Measurements from ENCODE around the gene HOXA11. TPM values are rescaled to one million over a fixed set of nuclear protein-coding genes. Genes with fewer than 3 reads are reported as not detected.
A peak's percentile ranks its signal among the peaks of the same experiment; 100 is the strongest.

HOXA11 gene
- total RNA-seq, 1 donor from 2014 or later, result not detected

- peak; percentile 14 for DNase-seq (ENCODE audit: low spot score)
- ATAC-seq, result no peak
These were observed 46.6 kb downstream of the HOXA11 start for GRCh38 chr7:27138472-27138871.

DNA sequence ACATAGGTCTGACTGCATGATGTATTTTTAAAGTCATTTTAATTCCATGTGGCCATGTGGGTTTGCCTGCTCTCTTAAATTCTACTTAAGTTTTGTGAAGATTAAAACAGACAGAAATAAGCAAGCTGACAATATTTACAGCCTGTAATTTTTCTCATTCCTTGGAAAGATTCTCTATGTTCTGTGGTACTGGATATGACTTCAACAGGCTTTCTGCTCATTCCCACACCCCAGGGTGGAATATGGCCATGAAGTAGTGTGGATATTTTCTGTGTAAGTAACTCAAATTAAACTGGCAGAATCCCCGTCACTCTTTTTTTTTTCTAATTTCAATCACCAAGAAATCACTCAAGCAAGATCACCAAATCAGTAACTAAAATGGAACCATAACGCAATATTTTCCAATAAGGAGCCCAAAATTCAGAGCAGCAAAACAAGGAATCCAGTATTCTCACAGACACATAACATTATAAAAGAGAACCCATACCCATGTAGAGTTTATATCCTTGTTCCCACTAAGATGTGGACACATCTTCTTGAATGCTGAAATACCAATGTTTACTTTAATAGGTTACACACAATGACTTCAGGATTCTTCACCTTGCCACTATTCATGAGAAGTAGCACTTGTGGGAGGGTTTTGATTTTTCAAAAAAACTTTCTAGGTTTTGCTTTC is 47.3 kb downstream of the HOXA11 start:
- no peak for ATAC-seq
- no peak for DNase-seq (ENCODE audit: low spot score)

GRCh38 chr7:27134392-27134791 is 50.6 kb downstream of the HOXA11 start:
- no peak for DNase-seq (ENCODE audit: low spot score)
- ATAC-seq, result no peak

- ATAC-seq (no peak), DNase-seq (ENCODE audit: low spot score) (peak; percentile 21)
These were observed 51.4 kb downstream of the HOXA11 start for GRCh38 chr7:27133409-27134231.

DNA sequence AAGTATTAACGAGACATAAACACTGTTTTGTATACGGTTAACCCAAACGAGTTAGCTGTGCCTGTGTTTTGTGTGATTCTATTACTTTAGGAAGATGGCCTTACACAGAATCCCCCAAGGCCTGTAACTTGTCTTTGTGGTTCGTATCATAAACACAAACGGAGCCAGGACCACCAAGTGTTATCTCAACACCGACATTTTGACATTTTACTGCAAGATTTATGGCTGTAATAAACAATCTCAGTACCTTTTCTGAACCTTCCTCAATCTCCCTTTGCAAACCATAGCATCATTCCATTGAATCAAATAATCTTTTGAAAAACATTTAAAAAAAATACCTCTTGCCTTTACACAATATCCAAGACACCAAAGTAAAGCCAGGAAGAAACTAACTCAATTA is 52.1 kb downstream of the HOXA11 start:
- DNase-seq (ENCODE audit: low spot score) (no peak), ATAC-seq (no peak)

DNA sequence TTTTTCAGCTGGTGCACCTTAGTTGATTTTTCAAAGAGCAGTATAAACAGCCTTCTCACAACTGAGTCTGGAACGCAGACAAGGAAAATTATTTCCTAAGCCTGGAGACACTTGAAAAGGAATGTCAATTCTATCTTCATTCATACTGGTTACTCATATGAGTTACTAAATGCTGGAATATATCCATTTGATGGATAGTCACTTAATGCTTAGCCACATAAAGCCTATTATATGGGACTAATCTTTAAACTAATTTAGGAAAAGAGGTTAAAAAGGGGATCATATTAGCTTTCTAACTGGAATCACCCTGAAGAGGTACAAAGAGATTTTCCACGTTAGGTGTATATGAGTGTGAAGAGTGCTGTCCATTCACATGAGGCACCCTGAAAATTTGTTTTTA is 52.8 kb downstream of the HOXA11 start:
- DNase-seq (ENCODE audit: low spot score), result no peak
- no peak for ATAC-seq

DNA sequence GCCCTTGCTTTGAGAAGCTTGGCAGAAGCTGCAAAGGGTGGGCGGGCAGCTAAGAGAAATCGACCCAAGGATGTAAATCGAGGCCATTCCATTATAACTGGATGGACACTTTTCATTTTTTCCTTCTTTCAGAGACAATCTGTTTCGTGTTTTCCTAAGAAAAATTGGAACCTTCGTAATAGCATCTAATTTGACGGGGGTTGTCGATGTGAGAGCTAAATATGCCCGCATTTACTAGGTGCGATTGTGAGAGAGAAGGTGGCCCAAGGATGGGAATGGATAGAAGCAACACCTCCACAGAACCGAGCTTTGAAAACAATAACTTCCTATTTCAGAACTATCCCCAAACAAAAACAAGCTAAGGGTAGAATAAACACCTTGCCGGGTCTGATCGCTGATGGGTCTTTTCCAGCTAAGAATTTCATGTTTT is 53.6 kb downstream of the HOXA11 start:
- DNase-seq (ENCODE audit: low spot score) (no peak), ATAC-seq (no peak)

Other genes starting within 250 kb of the HOXA11 start
- gene HOXA1, start 89.2 kb downstream of the HOXA11 start, total RNA-seq, result 0.08 TPM
- gene HOXA2, start 82.5 kb downstream of the HOXA11 start, total RNA-seq, result 0.15 TPM
- 0.43 TPM for gene HOXA4, start 54.5 kb downstream of the HOXA11 start, total RNA-seq
- 0.50 TPM for gene HOXA5, start 41.6 kb downstream of the HOXA11 start, total RNA-seq
- gene HOXA6, start 37.5 kb downstream of the HOXA11 start, total RNA-seq, result not detected
- gene HOXA3, start 32.6 kb downstream of the HOXA11 start, total RNA-seq, result 0.30 TPM
- not detected for gene HOXA7, start 28.6 kb downstream of the HOXA11 start, total RNA-seq
- gene HOXA9, start 19.7 kb downstream of the HOXA11 start, total RNA-seq, result not detected
- 0.10 TPM for gene HOXA10, start 10.9 kb downstream of the HOXA11 start, total RNA-seq
- gene HOXA13, start 14.9 kb upstream of the HOXA11 start, total RNA-seq, result 0.03 TPM
- not detected for gene EVX1, start 57.6 kb upstream of the HOXA11 start, total RNA-seq

Measured in left lobe of liver (tissue), 2 donors.